ENCODE results near the gene KCNAB1. TPM values are rescaled to one million over a fixed set of nuclear protein-coding genes. Genes with fewer than 3 reads are reported as not detected.
A peak's percentile ranks its signal among the peaks of the same experiment; 100 is the strongest.

The KCNAB1 gene
- total RNA-seq, 2 experiments from 2014 or later, result not detected

DNA sequence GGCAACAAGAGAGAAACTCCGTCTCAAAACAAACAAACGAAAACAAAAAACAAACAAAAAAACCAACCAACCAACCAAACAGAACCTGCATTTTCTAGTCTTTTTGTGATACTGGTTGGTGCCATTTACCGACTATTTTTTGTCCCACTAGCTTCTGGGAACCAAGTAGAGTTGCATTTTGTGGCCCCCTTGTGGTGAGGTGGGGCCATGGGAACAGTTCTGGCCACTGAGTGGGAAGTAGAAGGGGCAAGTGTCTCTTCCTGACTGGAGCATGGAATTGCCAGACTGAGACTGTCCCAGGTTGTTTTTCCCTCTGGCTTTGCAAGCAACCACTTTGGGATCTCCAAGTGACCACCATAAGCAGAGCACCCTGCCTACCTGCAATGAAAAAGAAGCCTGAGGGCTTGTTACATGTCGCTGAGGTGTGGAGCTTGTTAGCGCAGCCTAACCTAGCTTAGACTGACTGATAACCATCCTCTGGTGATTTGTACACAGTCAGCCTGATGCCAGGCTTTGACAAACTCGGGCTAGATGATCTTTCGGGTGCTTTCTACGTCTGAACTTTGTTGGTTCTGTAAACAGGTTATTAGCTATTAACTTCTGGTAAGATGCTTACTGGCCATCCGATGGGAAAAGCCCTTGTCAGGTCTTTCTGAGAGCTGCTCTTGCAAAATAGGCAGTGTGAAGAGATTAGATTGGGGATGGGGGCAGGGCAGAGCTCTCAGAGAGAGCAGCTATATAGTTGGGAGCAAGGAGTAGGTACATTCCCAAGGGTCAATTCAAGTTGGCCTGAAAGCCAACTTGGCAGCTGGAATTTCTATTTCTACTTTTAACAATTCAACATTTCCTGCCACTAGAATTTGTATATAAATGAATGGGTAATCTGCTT is 262.3 kb downstream of the KCNAB1 start:
- no peak overlapping the region for H3K4me2 ChIP-seq (ENCODE audit: low read length)

DNA sequence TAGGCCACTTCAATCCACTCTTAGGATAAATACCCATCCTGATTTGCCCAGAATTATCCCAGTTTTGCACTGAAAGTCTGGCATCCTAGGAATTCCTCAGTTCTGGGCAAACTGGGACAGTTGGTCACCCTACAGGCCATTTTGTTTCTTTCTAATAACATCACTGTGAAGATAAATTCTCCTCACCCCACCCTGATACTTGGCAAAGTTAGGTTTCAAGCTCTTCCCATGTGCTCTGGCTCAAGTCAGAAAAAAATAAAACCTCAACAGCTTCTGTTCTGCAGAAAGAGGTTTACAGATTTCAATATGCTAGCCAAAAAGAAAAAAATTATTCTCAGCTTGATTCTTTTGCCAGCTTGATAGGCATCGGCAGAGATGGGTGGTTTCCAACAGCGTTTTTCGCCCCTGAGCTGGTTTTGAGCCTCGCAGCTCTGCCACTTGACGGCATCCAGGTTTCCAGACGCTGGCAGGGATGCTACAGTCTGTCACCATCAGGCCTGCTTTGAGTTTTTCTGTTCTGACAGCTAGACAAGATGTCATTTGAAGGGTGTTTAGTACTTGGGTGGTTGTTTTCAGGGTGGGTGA is 263.2 kb downstream of the KCNAB1 start:
- POLR2A ChIA-PET, result interaction anchor here (0.6 kb wide), 1 partner anchor 98 kb away, joined by 6 read pairs; no protein-coding TSS in a partner anchor
- BruUV-seq (replicated peaks), result no TSS peak
- no peaks in the 10 kb centered on the region for H4K20me1 ChIP-seq (ENCODE audit: insufficient read depth, low read length)
- H3K4me3 ChIP-seq (ENCODE audit: low read depth, low read length, poor library complexity, severe bottlenecking), result no peak overlapping the region
- no peaks in the 10 kb centered on the region for H3K79me2 ChIP-seq (ENCODE audit: insufficient read depth, low read depth, low read length)
- intact Hi-C loops (cut with micrococcal nuclease; ENCODE audit: unreplicated experiment), result no loop called here
- no peak overlapping the region for H3K27ac ChIP-seq (ENCODE audit: low read depth, low read length, poor library complexity, severe bottlenecking)
- H3K36me3 ChIP-seq (ENCODE audit: insufficient read depth, low read length), result no peaks in the 10 kb centered on the region
- no peaks in the 10 kb centered on the region for H3K9me2 ChIP-seq (ENCODE audit: insufficient read depth, low read length)
- CTCF ChIA-PET (ENCODE audit: unreplicated experiment), result no interaction called here
- H3K4me1 ChIP-seq (ENCODE audit: insufficient read depth, low read length, poor library complexity, severe bottlenecking), result no peaks in the 10 kb centered on the region
- no peaks in the 10 kb centered on the region for H3K9me3 ChIP-seq (ENCODE audit: low read length)
- no peak overlapping the region for H3K4me2 ChIP-seq (ENCODE audit: low read length)
- TF ChIP-seq EZH2phosphoT487 (IDR thresholded peaks at IDR 0.05; ENCODE audit: borderline replicate concordance, low read depth, low read length), result no peak
- TF ChIP-seq, protein P1, sequence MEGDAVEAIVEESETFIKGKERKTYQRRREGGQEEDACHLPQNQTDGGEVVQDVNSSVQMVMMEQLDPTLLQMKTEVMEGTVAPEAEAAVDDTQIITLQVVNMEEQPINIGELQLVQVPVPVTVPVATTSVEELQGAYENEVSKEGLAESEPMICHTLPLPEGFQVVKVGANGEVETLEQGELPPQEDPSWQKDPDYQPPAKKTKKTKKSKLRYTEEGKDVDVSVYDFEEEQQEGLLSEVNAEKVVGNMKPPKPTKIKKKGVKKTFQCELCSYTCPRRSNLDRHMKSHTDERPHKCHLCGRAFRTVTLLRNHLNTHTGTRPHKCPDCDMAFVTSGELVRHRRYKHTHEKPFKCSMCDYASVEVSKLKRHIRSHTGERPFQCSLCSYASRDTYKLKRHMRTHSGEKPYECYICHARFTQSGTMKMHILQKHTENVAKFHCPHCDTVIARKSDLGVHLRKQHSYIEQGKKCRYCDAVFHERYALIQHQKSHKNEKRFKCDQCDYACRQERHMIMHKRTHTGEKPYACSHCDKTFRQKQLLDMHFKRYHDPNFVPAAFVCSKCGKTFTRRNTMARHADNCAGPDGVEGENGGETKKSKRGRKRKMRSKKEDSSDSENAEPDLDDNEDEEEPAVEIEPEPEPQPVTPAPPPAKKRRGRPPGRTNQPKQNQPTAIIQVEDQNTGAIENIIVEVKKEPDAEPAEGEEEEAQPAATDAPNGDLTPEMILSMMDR (conservative IDR thresholded peaks at IDR 0.05; ENCODE audit: low read length), result no peak
- no peak overlapping the region for H2AFZ ChIP-seq (ENCODE audit: low read length)
- no peak for DNase-seq (ENCODE audit: low spot score)

More for the DNA sequence above, 262.3 kb downstream of the KCNAB1 start:
- DNase-seq (ENCODE audit: low spot score), result peak; percentile 26
- H4K20me1 ChIP-seq (ENCODE audit: insufficient read depth, low read length), result no peaks in the 10 kb centered on the region
- TF ChIP-seq, protein P1 (conservative IDR thresholded peaks at IDR 0.05; ENCODE audit: low read length), result peak; percentile 77
- TF ChIP-seq EZH2phosphoT487 (IDR thresholded peaks at IDR 0.05; ENCODE audit: borderline replicate concordance, low read depth, low read length), result no peak
- intact Hi-C loops (cut with micrococcal nuclease; ENCODE audit: unreplicated experiment), result loop anchor here (1.0 kb wide), 1 partner anchor 232 kb away; no protein-coding TSS in a partner anchor
- no peak overlapping the region for H3K27ac ChIP-seq (ENCODE audit: low read depth, low read length, poor library complexity, severe bottlenecking)
- POLR2A ChIA-PET, result no interaction called here
- H3K79me2 ChIP-seq (ENCODE audit: insufficient read depth, low read depth, low read length), result no peaks in the 10 kb centered on the region
- CTCF ChIA-PET (ENCODE audit: unreplicated experiment), result no interaction called here
- BruUV-seq (replicated peaks), result no TSS peak
- H3K36me3 ChIP-seq (ENCODE audit: insufficient read depth, low read length), result no peaks in the 10 kb centered on the region
- H3K9me3 ChIP-seq (ENCODE audit: low read length), result no peaks in the 10 kb centered on the region
- H3K4me1 ChIP-seq (ENCODE audit: insufficient read depth, low read length, poor library complexity, severe bottlenecking), result no peaks in the 10 kb centered on the region
- no peak overlapping the region for H3K4me3 ChIP-seq (ENCODE audit: low read depth, low read length, poor library complexity, severe bottlenecking)
- H2AFZ ChIP-seq (ENCODE audit: low read length), result no peak overlapping the region
- H3K9me2 ChIP-seq (ENCODE audit: insufficient read depth, low read length), result no peaks in the 10 kb centered on the region

All from OCI-LY7 (cell line).